ENCODE measurements around the gene MAN2B1. TPM values are rescaled to one million over a fixed set of nuclear protein-coding genes. Genes with fewer than 3 reads are reported as not detected.

The MAN2B1 gene
- total and polyA plus RNA-seq, 2 of the 13 experiments (the other 11 are each of a cell fraction or from before 2014, with no cell fraction given), result 23.6 to 23.8 TPM

- TF ChIP-seq PBX2 (CRISPR knock-in tag; IDR thresholded peaks at IDR 0.05) (no peak), ZNF136 (CRISPR knock-in tag; IDR thresholded peaks at IDR 0.05; ENCODE audit: low read depth) (no peak), CHD4 (IDR thresholded peaks at IDR 0.05; ENCODE audit: borderline replicate concordance, low read length) (no peak), TCF7 (IDR thresholded peaks at IDR 0.05; ENCODE audit: low read depth) (no peak), PBX3 (CRISPR knock-in tag; IDR thresholded peaks at IDR 0.05; ENCODE audit: borderline replicate concordance) (no peak), JUN (CRISPR knock-in tag; IDR thresholded peaks at IDR 0.05) (no peak; the same call in 1 of the 2 replicates), AKNA (CRISPR knock-in tag; IDR thresholded peaks at IDR 0.05; ENCODE audit: borderline replicate concordance) (no peak), KLF13 (CRISPR knock-in tag; IDR thresholded peaks at IDR 0.05) (no peak), ZNF83 (CRISPR knock-in tag; IDR thresholded peaks at IDR 0.05; ENCODE audit: borderline replicate concordance) (no peak), ZNF557 (CRISPR knock-in tag; IDR thresholded peaks at IDR 0.05) (no peak), ZBTB20 (CRISPR knock-in tag; IDR thresholded peaks at IDR 0.05; ENCODE audit: borderline replicate concordance, low read depth) (peak; percentile 58; the same call in 1 of the 2 replicates), PAF1 (CRISPR knock-in tag; IDR thresholded peaks at IDR 0.05) (no peak), GRHL1 (CRISPR knock-in tag; conservative IDR thresholded peaks at IDR 0.05) (no peak), KLF11 (CRISPR knock-in tag; IDR thresholded peaks at IDR 0.05) (no peak), ZNF547 (CRISPR knock-in tag; IDR thresholded peaks at IDR 0.05) (no peak; the same call in 1 of the 2 replicates), ZNF740 (CRISPR knock-in tag; IDR thresholded peaks at IDR 0.05) (no peak)
Measured at GRCh38 chr19:12669270-12670158, 3.0 kb upstream of the MAN2B1 start (continued).

All from HepG2 (cell line).